A673 (cell line): ENCODE results near the gene TFCP2.

Source experiments
- CTCF ChIP-seq: fragments of 300-800, 200-600 bp; sonication (generic); conservative IDR thresholded peaks from 2 replicates; pipeline ENCODE4 v1.5.1; 2017; ENCODE audit warnings: low read depth, mild to moderate bottlenecking, antibody characterized with exemption, low read length, moderate library complexity, mixed read lengths
- EZH2 ChIP-seq: fragments of 200-600 bp; sonication (generic); IDR thresholded peaks from 2 replicates; pipeline ENCODE4 v1.6.1; 2017; ENCODE audit warnings: borderline replicate concordance, low read depth, mild to moderate bottlenecking, mixed read lengths, antibody characterized with exemption, low read length; ENCODE audit not compliant: poor library complexity, severe bottlenecking

- TF ChIP-seq CTCF, result no peak
- no peak for TF ChIP-seq EZH2
Measured at GRCh38 chr12:51115533-51115932, 57.4 kb downstream of the TFCP2 start.
